HG03060 (cell line): ENCODE measurements around the gene NOXO1.

ENCODE experiments used
- ATAC-seq: cut with Tn5 transposase; IDR thresholded peaks from one replicate; pipeline ENCODE4 v1.9.1; 2021; ENCODE audit warnings: low read depth, moderate number of reproducible peaks; ENCODE audit not compliant: unreplicated experiment

Gene NOXO1

GRCh38 chr16:1982013-1982433 lies 754 bp upstream of the NOXO1 start:
- ATAC-seq, result no peak

- no peak for ATAC-seq
These were observed 540 bp downstream of the NOXO1 start for GRCh38 chr16:1980770-1981087.

- ATAC-seq, result no peak
These were observed 1.1 kb downstream of the NOXO1 start for GRCh38 chr16:1980030-1980769.

- ATAC-seq, result no peak
These were observed 1.8 kb downstream of the NOXO1 start for GRCh38 chr16:1979271-1980029.

GRCh38 chr16:1978476-1979120 lies 2.7 kb downstream of the NOXO1 start:
- no peak for ATAC-seq

- no peak for ATAC-seq
These were observed 3.4 kb downstream of the NOXO1 start for GRCh38 chr16:1977875-1978268.

- no peak for ATAC-seq
These were observed 4.1 kb downstream of the NOXO1 start for GRCh38 chr16:1976951-1977874.

- ATAC-seq, result no peak
These were observed 5.1 kb downstream of the NOXO1 start for GRCh38 chr16:1976216-1976520.

GRCh38 chr16:1975432-1976215 lies 5.6 kb downstream of the NOXO1 start:
- ATAC-seq, result no peak

- ATAC-seq, result no peak
These were observed 6.9 kb downstream of the NOXO1 start for GRCh38 chr16:1974157-1975070.

GRCh38 chr16:1973461-1974156 lies 7.7 kb downstream of the NOXO1 start:
- ATAC-seq, result no peak

- no peak for ATAC-seq
These were observed 8.8 kb downstream of the NOXO1 start for GRCh38 chr16:1972490-1972877.

- peak; percentile 60 for ATAC-seq
These were observed 9.3 kb downstream of the NOXO1 start, which contains the start of gene TBL3 for GRCh38 chr16:1971796-1972489. Gene TBL3 (plus strand): TSS chr16:1972053. CDS start chr16:1972165, 112 bp downstream.

- ATAC-seq, result no peak
These were observed 12.9 kb downstream of the NOXO1 start for GRCh38 chr16:1968146-1968953.

- no peak for ATAC-seq
These were observed 14.8 kb downstream of the NOXO1 start, which contains the start of gene RNF151 for GRCh38 chr16:1966460-1966859. Gene RNF151 (plus strand): TSS chr16:1966856. CDS start chr16:1966882, 26 bp downstream.

- ATAC-seq, result no peak
These were observed 15.8 kb downstream of the NOXO1 start for GRCh38 chr16:1965396-1966001.
